GM19372 (cell line): ENCODE data around the gene NSDHL.
"Not testable (repeated sequence)": the region's sequence is repeated elsewhere in the genome, so short reads cannot be mapped to it uniquely, and the experiment has no call there.

ENCODE experiments used
- ATAC-seq: cut with Tn5 transposase; IDR thresholded peaks from one replicate; pipeline ENCODE4 v1.9.1; 2021; ENCODE audit warnings: mild to moderate bottlenecking, low read depth, moderate library complexity; ENCODE audit not compliant: unreplicated experiment

NSDHL gene

GRCh38 chrX:152910018-152910417, 79.2 kb downstream of the NSDHL start:
- not testable (repeated sequence) for ATAC-seq

GRCh38 chrX:152912106-152912505, 81.2 kb downstream of the NSDHL start:
- no peak for ATAC-seq

- no peak for ATAC-seq
Observed at GRCh38 chrX:152912641-152913040, 81.8 kb downstream of the NSDHL start.

- no peak for ATAC-seq
Observed at GRCh38 chrX:152913346-152913745, 82.5 kb downstream of the NSDHL start.

GRCh38 chrX:152913910-152914309, 83.0 kb downstream of the NSDHL start:
- no peak for ATAC-seq

GRCh38 chrX:152915541-152916241, 84.8 kb downstream of the NSDHL start:
- ATAC-seq: peak; percentile 93

- ATAC-seq: no peak
Observed at GRCh38 chrX:152917656-152918579, 87.1 kb downstream of the NSDHL start.

- no peak for ATAC-seq
Observed at GRCh38 chrX:152918707-152919106, 87.8 kb downstream of the NSDHL start.
